ENCODE results near the gene SLC13A5. TPM values are rescaled to one million over a fixed set of nuclear protein-coding genes. Genes with fewer than 3 reads are reported as not detected.

Gene SLC13A5
- polyA plus RNA-seq, 1 of the 3 experiments (the other 2 are of a cell fraction) = not detected

- DNase-seq = no peak
- no peak overlapping the region for H3K4me3 ChIP-seq (ENCODE audit: low read depth in 2 of 2, low read length in 1 of 2)
- H3K9me2 ChIP-seq = no peaks in the 10 kb centered on the region
- TF ChIP-seq JUND (IDR thresholded peaks at IDR 0.05) (no peak), RAD21 (IDR thresholded peaks at IDR 0.05; ENCODE audit: low read length) (no peak), RCOR1 (IDR thresholded peaks at IDR 0.05; ENCODE audit: low read length) (no peak), TEAD4 (IDR thresholded peaks at IDR 0.05; ENCODE audit: borderline replicate concordance, insufficient read depth) (no peak), FOSL2 (IDR thresholded peaks at IDR 0.05; ENCODE audit: borderline replicate concordance, low read depth) (no peak), NFIC (IDR thresholded peaks at IDR 0.05; ENCODE audit: borderline replicate concordance) (no peak), FOXJ3 (CRISPR knock-in tag; IDR thresholded peaks at IDR 0.05) (no peak), MEF2A (IDR thresholded peaks at IDR 0.05; ENCODE audit: borderline replicate concordance, low read depth) (no peak), REST (IDR thresholded peaks at IDR 0.05; ENCODE audit: low read depth, low read length) (no peak)
- POLR2A ChIA-PET = no interaction called here
- H2AFZ ChIP-seq (ENCODE audit: low read depth) = no peak overlapping the region
- no peak overlapping the region for H3K9ac ChIP-seq
- H3K27ac ChIP-seq (ENCODE audit: low read depth in 2 of 2, low read length in 1 of 2) = no peak overlapping the region
- CTCF ChIA-PET = interaction anchor here (1.8 kb wide), 1 partner anchor 11 kb away, joined by 12 read pairs; no protein-coding TSS in a partner anchor
- H3K27me3 ChIP-seq (ENCODE audit: insufficient read depth) = peaks cover 87% of the 10 kb centered on the region
- WGBS (ENCODE audit: low lambda C conversion rate) = 27% methylated on average over 7 of the region's 7 CpGs
- no peaks in the 10 kb centered on the region for H3K9me3 ChIP-seq
- H3K4me2 ChIP-seq = no peak overlapping the region
- H3K4me1 ChIP-seq (ENCODE audit: control insufficient read depth in 1 of 2, insufficient read depth in 2 of 2, low read depth in 1 of 2, low read length in 1 of 2) = no peaks in the 10 kb centered on the region
- H3K79me2 ChIP-seq (ENCODE audit: insufficient read depth) = no peaks in the 10 kb centered on the region
- H4K20me1 ChIP-seq (ENCODE audit: insufficient read depth) = no peaks in the 10 kb centered on the region
- no peaks in the 10 kb centered on the region for H3K36me3 ChIP-seq (replicated peaks in 1 of 2; ENCODE audit: control insufficient read depth in 1 of 2, insufficient read depth in 2 of 2, low read length in 1 of 2)
- no peaks in the 10 kb centered on the region for H3F3A ChIP-seq (replicated peaks; ENCODE audit: insufficient read depth)
These were observed 35.2 kb downstream of the SLC13A5 start for GRCh38 chr17:6677946-6678345.

GRCh38 chr17:6677158-6677831 lies 35.9 kb downstream of the SLC13A5 start:
- Histone ChIP-seq H3K79me2 (ENCODE audit: insufficient read depth) (no peaks in the 10 kb centered on the region), H2AFZ (ENCODE audit: low read depth) (no peak overlapping the region), H3K4me3 (ENCODE audit: low read depth in 2 of 2, low read length in 1 of 2) (no peak overlapping the region), H3K9me3 (no peaks in the 10 kb centered on the region), H3K27ac (ENCODE audit: low read depth in 2 of 2, low read length in 1 of 2) (no peak overlapping the region), H3K4me1 (ENCODE audit: control insufficient read depth in 1 of 2, insufficient read depth in 2 of 2, low read depth in 1 of 2, low read length in 1 of 2) (no peaks in the 10 kb centered on the region), H3K9ac (no peak overlapping the region), H3F3A (replicated peaks; ENCODE audit: insufficient read depth) (no peaks in the 10 kb centered on the region), H4K20me1 (ENCODE audit: insufficient read depth) (no peaks in the 10 kb centered on the region), H3K9me2 (no peaks in the 10 kb centered on the region), H3K36me3 (replicated peaks in 1 of 2; ENCODE audit: control insufficient read depth in 1 of 2, insufficient read depth in 2 of 2, low read length in 1 of 2) (no peaks in the 10 kb centered on the region), H3K4me2 (no peak overlapping the region), H3K27me3 (ENCODE audit: insufficient read depth) (peaks cover 87% of the 10 kb centered on the region)
- ChIA-PET POLR2A (no interaction called here), CTCF (interaction anchor here (0.8 to 1.8 kb wide), 2 partner anchors 11 to 24 kb away, joined by 3 to 12 read pairs; no protein-coding TSS in a partner anchor)
- TF ChIP-seq GATA2 (CRISPR knock-in tag; IDR thresholded peaks at IDR 0.05) = no peak
- DNase-seq = no peak
- WGBS (ENCODE audit: low lambda C conversion rate) = 26% methylated on average over 10 of the region's 16 CpGs

Measured in SK-N-SH (cell line).